Esophagus muscularis mucosa (tissue), 4 donors: ENCODE measurements around the gene ACADS. TPM values are rescaled to one million over a fixed set of nuclear protein-coding genes. Genes with fewer than 3 reads are reported as not detected.
A peak's percentile ranks its signal among the peaks of the same experiment; 100 is the strongest.

Source experiments
- DNase-seq: peaks from one replicate; pipeline ENCODE4 v3.0.0-alpha.2; 2017; ENCODE audit errors: extremely low spot score
- H3K27ac ChIP-seq, 4 donors: fragments of 200-600 bp; sonication (generic); replicated peaks in 1 of 4; 1 replicate in 3 of 4; 2 replicates in 1 of 4; pipeline ENCODE4 v1.5.1; 2016 to 2019; ENCODE audit warnings: mild to moderate bottlenecking in 1 of 4
- H3K27me3 ChIP-seq, 4 donors: fragments of 200-600 bp; sonication (generic); one replicate each; pipeline versions ENCODE4 v1.5.1 to v1.6.0; 2016 to 2019
- H3K36me3 ChIP-seq, 4 donors: fragments of 200-600 bp; sonication (generic); one replicate each; pipeline ENCODE4 v1.5.1; 2016 to 2019
- H3K4me1 ChIP-seq, 4 donors: fragments of 200-600 bp; sonication (generic); one replicate each; pipeline ENCODE4 v1.5.1; 2016 to 2019
- H3K4me3 ChIP-seq, 4 donors: fragments of 200-600 bp; sonication (generic); 1 replicate in 2 of 4; 2 replicates in 2 of 4; pipeline ENCODE4 v1.5.1; 2016 to 2019; ENCODE audit warnings: mild to moderate bottlenecking in 4 of 4, moderate library complexity in 1 of 4
- H3K9me3 ChIP-seq, 4 donors: fragments of 200-600 bp; sonication (generic); 1 replicate in 3 of 4; 2 replicates in 1 of 4; pipeline ENCODE4 v1.5.1; 2016 to 2019
- EP300 ChIP-seq: sonication (generic); formaldehyde crosslinking; IDR thresholded peaks from one replicate; pipeline ENCODE4 v1.6.1; 2017; ENCODE audit warnings: antibody characterized with exemption
- POLR2A ChIP-seq: fragments of 450-650 bp; IDR thresholded peaks from one replicate; pipeline ENCODE4 v1.6.1; 2017; ENCODE audit warnings: antibody characterized with exemption, moderate library complexity, mild to moderate bottlenecking, low read depth
- POLR2AphosphoS5 ChIP-seq, 2 donors: sonication (generic); formaldehyde crosslinking; IDR thresholded peaks; one replicate each; pipeline ENCODE4 v1.6.1; 2017; ENCODE audit warnings: antibody characterized with exemption in 2 of 2
- WGBS: methylation state at CpG from one replicate; pipeline ENCODE4 v1.1.5; 2018; 5-methylcytosine and 5-hydroxymethylcytosine counted together
- intact Hi-C: fragments of 100-400 bp; cut with DNase I; formaldehyde crosslinking; loops from one replicate; pipeline ENCODE4 v1.15.1; 2023
- total RNA-seq, 4 donors: library from RNA; depleted of rRNA; stranded (reverse); fragments of >200 nt; gene quantifications; one replicate each; pipeline versions ENCODE4 v1.1.0 to v1.2.1, GENCODE V29; 2016
- TF ChIP-seq, protein P1 (sequence below), 3 experiments: fragments of 200-600 bp in 2 of 3; fragments of 450-650 bp in 1 of 3; sonication (generic) in 2 of 3; IDR thresholded peaks; one replicate each; pipeline ENCODE4 v1.5.1; 2017 to 2019; ENCODE audit warnings: antibody characterized with exemption in 3 of 3, mild to moderate bottlenecking in 2 of 3, moderate library complexity in 1 of 3

Gene ACADS
- total RNA-seq, 4 donors from 2014 or later, result 31.6 to 64.2 (median 46.0) TPM

DNA sequence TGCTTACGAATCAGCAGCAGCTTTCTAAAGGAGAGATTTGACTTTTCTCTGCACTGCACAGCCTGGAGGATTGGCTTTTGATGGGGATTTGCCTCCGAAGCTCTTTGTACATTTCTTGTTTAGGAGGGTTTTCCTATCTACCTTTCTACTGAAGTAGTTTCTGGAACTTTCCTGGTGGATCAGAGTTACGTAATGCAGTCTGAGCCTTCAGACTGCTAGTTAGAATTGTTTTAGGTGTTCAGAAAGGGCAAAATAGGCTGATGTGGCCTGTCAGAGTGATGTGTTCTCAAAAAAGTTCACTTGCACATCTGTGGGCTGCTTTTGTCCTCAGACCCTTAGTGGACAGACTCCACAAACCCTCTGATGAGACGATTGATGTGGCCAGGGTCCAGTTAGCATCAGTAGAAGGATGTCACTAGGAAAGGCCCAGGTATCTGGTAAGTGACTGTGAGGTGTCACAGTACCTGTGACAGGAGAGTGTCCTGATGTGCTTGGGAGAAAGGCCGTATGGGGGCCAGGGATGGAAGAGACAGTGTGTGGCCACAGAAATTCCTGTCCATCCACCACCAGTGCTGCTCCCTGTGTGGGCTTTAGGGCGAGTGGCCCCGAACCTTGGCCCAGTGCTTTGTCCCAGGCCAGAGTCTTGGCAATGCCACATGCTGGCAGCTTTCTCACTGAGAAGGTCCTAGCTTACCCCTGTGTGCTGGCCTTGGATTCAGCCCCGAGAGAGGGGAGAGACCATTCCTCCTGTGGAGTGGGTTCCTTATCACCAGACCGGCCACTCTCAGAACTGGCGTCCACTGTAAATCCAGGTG lies 4.4 kb upstream of the ACADS start:
- H3K4me3 ChIP-seq, result no peak overlapping the region
- H3K27me3 ChIP-seq, result no peaks in the 10 kb centered on the region
- TF ChIP-seq, protein P1, sequence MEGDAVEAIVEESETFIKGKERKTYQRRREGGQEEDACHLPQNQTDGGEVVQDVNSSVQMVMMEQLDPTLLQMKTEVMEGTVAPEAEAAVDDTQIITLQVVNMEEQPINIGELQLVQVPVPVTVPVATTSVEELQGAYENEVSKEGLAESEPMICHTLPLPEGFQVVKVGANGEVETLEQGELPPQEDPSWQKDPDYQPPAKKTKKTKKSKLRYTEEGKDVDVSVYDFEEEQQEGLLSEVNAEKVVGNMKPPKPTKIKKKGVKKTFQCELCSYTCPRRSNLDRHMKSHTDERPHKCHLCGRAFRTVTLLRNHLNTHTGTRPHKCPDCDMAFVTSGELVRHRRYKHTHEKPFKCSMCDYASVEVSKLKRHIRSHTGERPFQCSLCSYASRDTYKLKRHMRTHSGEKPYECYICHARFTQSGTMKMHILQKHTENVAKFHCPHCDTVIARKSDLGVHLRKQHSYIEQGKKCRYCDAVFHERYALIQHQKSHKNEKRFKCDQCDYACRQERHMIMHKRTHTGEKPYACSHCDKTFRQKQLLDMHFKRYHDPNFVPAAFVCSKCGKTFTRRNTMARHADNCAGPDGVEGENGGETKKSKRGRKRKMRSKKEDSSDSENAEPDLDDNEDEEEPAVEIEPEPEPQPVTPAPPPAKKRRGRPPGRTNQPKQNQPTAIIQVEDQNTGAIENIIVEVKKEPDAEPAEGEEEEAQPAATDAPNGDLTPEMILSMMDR (IDR thresholded peaks at IDR 0.05), result no peak
- TF ChIP-seq POLR2AphosphoS5 (IDR thresholded peaks at IDR 0.05) (no peak), POLR2A (no peak), EP300 (no peak)
- no peaks in the 10 kb centered on the region for H3K9me3 ChIP-seq
- intact Hi-C loops, result loop anchor here (10.0 kb wide), 1 partner anchor 184 kb away; the partner anchor contains the start of gene SPPL3
- peaks cover 44 to 80% (median 75%) of the 10 kb centered on the region in 4 donors for H3K36me3 ChIP-seq
- DNase-seq, result no peak
- H3K4me1 ChIP-seq, result peaks cover 12 to 27% (median 22%) of the 10 kb centered on the region in 4 donors
- 91% methylated on average over 9 of the region's 10 CpGs for WGBS
- peak overlapping the region in 3 of 4 donors; percentile 30 to 46 (median 35) for H3K27ac ChIP-seq

DNA sequence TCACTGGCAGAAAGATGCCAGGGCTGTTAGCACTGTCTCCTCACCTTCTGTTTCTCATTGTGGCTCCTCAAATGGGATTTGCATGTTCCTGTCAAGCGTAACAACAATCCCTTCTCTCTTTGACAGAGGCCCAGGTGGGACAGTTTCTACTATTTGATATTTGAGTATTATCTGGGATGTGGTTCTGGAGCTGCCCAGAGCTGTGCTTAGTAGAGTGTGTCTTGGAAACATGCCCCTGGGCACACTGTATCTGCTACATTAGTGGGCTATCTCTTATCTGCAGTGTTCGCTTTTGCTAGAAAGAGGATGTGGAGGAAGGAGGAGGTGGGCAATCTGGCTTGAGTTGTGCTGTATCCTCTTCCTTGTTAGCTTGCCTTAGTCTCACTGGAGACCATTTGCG lies 3.8 kb upstream of the ACADS start:
- H3K4me1 ChIP-seq, result peaks cover 12 to 34% (median 29%) of the 10 kb centered on the region in 4 donors
- DNase-seq, result no peak
- no peak overlapping the region for H3K4me3 ChIP-seq
- no peak overlapping the region for H3K27ac ChIP-seq
- TF ChIP-seq POLR2AphosphoS5 (IDR thresholded peaks at IDR 0.05), result no peak
- TF ChIP-seq, protein P1 (IDR thresholded peaks at IDR 0.05), result no peak
- TF ChIP-seq POLR2A, result no peak
- TF ChIP-seq EP300, result no peak
- WGBS, result 83% methylated on average over 3 of the region's 3 CpGs
- intact Hi-C loops, result loop anchor here (10.0 kb wide), 1 partner anchor 183 kb away; the partner anchor contains the start of gene SPPL3
- H3K9me3 ChIP-seq, result no peaks in the 10 kb centered on the region
- H3K36me3 ChIP-seq, result peaks cover 38 to 73% (median 69%) of the 10 kb centered on the region in 4 donors
- H3K27me3 ChIP-seq, result no peaks in the 10 kb centered on the region

DNA sequence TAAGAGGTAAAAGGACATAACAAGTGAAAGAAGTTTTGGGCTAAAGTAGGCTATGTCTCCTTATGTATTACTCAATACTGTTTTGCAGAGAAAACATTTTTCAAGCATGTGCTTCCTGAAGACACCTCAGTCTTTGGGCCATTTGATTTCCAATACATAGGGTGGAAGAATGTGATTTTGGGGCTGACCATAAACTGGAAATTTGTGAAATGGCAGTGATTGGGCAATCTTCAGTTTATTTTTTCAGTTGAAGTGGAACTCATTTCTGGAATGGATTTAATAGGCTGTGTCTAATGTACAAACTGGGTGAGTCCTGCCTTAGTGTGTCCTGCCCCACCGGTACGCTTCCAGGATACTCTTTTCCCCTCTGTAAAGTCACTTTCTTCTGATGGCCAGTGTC lies 2.8 kb upstream of the ACADS start:
- intact Hi-C loops, result loop anchor here (10.0 kb wide), 1 partner anchor 182 kb away; the partner anchor contains the start of gene SPPL3
- WGBS, result 100% methylated on average over 2 of the region's 2 CpGs

DNA sequence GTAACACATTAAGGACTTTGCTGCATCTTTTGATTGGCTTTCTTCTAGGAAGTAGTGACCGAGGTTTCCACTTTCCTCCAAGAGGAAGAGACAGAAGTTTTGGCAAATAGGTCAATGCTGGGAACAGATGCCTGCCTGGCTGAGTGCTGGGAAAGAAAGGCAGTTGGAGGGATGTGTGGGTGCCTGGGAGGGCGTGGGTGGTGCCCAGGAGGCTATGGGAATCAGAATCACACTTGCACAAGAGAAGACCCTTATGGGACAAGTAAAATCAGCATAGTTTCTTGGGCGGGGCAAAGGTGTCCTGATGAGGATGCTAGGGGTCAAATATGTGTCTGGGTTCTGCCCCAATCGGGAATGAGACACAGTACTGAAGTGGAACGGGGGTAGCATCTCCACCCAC lies 906 bp upstream of the ACADS start:
- Histone ChIP-seq H3K4me1 (peaks cover 12 to 40% (median 30%) of the 10 kb centered on the region in 4 donors), H3K27ac (peak overlapping the region in 2 of 4 donors; percentile 79 to 89), H3K4me3 (peak overlapping the region in 3 of 4 donors; percentile 64 to 85 (median 76)), H3K9me3 (no peaks in the 10 kb centered on the region), H3K27me3 (no peaks in the 10 kb centered on the region), H3K36me3 (peaks cover 23 to 70% (median 63%) of the 10 kb centered on the region in 4 donors)
- intact Hi-C loops, result loop anchor here (10.0 kb wide), 1 partner anchor 180 kb away; the partner anchor contains the start of gene SPPL3
- TF ChIP-seq, protein P1 (IDR thresholded peaks at IDR 0.05), result no peak
- no peak for TF ChIP-seq POLR2A
- no peak for TF ChIP-seq EP300
- no peak for TF ChIP-seq POLR2AphosphoS5 (IDR thresholded peaks at IDR 0.05)
- WGBS, result 62% methylated on average over 5 of the region's 5 CpGs
- no peak for DNase-seq

More for the DNA sequence above, 2.8 kb upstream of the ACADS start:
- Histone ChIP-seq H3K4me1 (peaks cover 12 to 40% (median 30%) of the 10 kb centered on the region in 4 donors), H3K9me3 (no peaks in the 10 kb centered on the region), H3K27me3 (no peaks in the 10 kb centered on the region), H3K4me3 (no peak overlapping the region), H3K36me3 (peaks cover 33 to 73% (median 66%) of the 10 kb centered on the region in 4 donors), H3K27ac (no peak overlapping the region)
- TF ChIP-seq EP300 (no peak), POLR2A (no peak), POLR2AphosphoS5 (IDR thresholded peaks at IDR 0.05) (no peak)
- TF ChIP-seq, protein P1 (IDR thresholded peaks at IDR 0.05), result no peak
- DNase-seq, result no peak
